ENCODE results near the gene ADIPOQ.

- TF ChIP-seq POLR2A (IDR thresholded peaks at IDR 0.05; ENCODE audit: low read depth, low read length) (no peak), FOS (IDR thresholded peaks at IDR 0.05; ENCODE audit: low read depth, low read length) (no peak), MAZ (IDR thresholded peaks at IDR 0.05; ENCODE audit: borderline replicate concordance, low read depth, low read length) (no peak)
- TF ChIP-seq, protein P1, sequence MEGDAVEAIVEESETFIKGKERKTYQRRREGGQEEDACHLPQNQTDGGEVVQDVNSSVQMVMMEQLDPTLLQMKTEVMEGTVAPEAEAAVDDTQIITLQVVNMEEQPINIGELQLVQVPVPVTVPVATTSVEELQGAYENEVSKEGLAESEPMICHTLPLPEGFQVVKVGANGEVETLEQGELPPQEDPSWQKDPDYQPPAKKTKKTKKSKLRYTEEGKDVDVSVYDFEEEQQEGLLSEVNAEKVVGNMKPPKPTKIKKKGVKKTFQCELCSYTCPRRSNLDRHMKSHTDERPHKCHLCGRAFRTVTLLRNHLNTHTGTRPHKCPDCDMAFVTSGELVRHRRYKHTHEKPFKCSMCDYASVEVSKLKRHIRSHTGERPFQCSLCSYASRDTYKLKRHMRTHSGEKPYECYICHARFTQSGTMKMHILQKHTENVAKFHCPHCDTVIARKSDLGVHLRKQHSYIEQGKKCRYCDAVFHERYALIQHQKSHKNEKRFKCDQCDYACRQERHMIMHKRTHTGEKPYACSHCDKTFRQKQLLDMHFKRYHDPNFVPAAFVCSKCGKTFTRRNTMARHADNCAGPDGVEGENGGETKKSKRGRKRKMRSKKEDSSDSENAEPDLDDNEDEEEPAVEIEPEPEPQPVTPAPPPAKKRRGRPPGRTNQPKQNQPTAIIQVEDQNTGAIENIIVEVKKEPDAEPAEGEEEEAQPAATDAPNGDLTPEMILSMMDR (conservative IDR thresholded peaks at IDR 0.05; ENCODE audit: low read depth, low read length): no peak
These were observed 10.5 kb downstream of the ADIPOQ start for GRCh38 chr3:186852994-186853393.
